ENCODE results near the gene UBASH3A. TPM values are rescaled to one million over a fixed set of nuclear protein-coding genes. Genes with fewer than 3 reads are reported as not detected.

Gene UBASH3A
- total RNA-seq, 2 experiments from 2014 or later = not detected

DNA sequence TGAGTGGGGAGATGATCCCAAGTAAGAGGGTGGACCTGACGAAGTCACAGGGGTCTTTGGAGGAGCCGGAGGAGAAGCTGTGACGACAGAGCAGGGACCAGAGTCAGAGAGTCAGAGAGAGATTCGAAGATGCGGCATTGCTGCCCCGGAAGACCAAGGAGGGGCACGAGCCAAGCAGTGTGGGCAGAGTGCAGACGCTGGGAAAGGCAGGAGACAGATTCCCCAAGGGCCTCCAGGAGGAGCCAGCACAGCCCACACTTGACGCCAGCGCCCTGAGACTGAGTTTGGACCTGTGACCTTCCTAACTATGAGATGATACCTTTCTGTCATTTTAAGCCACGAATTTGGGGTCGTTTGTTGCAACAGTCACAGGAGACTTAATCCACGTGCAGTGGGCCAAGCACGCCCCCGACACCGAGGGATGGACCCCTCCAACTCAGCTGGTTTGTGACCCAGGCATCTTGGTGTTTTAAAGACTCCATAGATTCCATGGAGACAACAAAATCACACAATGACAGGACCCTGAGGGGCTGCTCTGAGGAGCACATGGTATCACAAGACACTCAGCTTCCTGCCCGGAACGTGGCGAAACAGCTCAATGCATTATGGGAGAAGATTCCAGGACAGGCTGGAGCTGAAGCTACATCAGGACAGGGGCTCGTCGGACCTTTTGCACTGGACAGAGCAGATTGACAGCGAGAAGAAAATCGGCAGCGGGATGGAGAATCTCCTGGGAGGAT is 26.3 kb upstream of the UBASH3A start:
- Histone ChIP-seq H3K79me2 (ENCODE audit: insufficient read depth, low read depth, low read length) (no peaks in the 10 kb centered on the region), H3K4me3 (ENCODE audit: low read depth, low read length, poor library complexity, severe bottlenecking) (no peak overlapping the region), H3K36me3 (ENCODE audit: insufficient read depth, low read length) (no peaks in the 10 kb centered on the region), H3K4me2 (ENCODE audit: low read length) (no peak overlapping the region), H4K20me1 (ENCODE audit: insufficient read depth, low read length) (no peaks in the 10 kb centered on the region), H3K9me2 (ENCODE audit: insufficient read depth, low read length) (no peaks in the 10 kb centered on the region), H3K4me1 (ENCODE audit: insufficient read depth, low read length, poor library complexity, severe bottlenecking) (peaks cover 6% of the 10 kb centered on the region), H3K27ac (ENCODE audit: low read depth, low read length, poor library complexity, severe bottlenecking) (no peak overlapping the region), H3K9me3 (ENCODE audit: low read length) (peaks cover 10% of the 10 kb centered on the region; the same call in 1 of the 2 replicates), H2AFZ (ENCODE audit: low read length) (no peak overlapping the region)
- POLR2A ChIA-PET = no interaction called here
- TF ChIP-seq CTCF (conservative IDR thresholded peaks at IDR 0.05; ENCODE audit: low read length) (no peak), EZH2phosphoT487 (IDR thresholded peaks at IDR 0.05; ENCODE audit: borderline replicate concordance, low read depth, low read length) (no peak)
- CTCF ChIA-PET (ENCODE audit: unreplicated experiment) = no interaction called here
- DNase-seq (ENCODE audit: low spot score) = no peak
- no TSS peak for BruUV-seq (replicated peaks)
- intact Hi-C loops (cut with micrococcal nuclease; ENCODE audit: unreplicated experiment) = no loop called here

- CTCF ChIA-PET (ENCODE audit: unreplicated experiment) = no interaction called here
Observed at GRCh38 chr21:42377951-42378340, 25.8 kb upstream of the UBASH3A start.

More at GRCh38 chr21:42377951-42378340, 25.8 kb upstream of the UBASH3A start:
- POLR2A ChIA-PET = no interaction called here
- peaks cover 11% of the 10 kb centered on the region; the same call in 1 of the 2 replicates for H3K9me3 ChIP-seq (ENCODE audit: low read length)
- H3K4me1 ChIP-seq (ENCODE audit: insufficient read depth, low read length, poor library complexity, severe bottlenecking) = peaks cover 6% of the 10 kb centered on the region
- no peak for DNase-seq (ENCODE audit: low spot score)
- no peak overlapping the region for H3K27ac ChIP-seq (ENCODE audit: low read depth, low read length, poor library complexity, severe bottlenecking)
- no peak overlapping the region for H3K4me3 ChIP-seq (ENCODE audit: low read depth, low read length, poor library complexity, severe bottlenecking)
- H2AFZ ChIP-seq (ENCODE audit: low read length) = no peak overlapping the region
- no peak for TF ChIP-seq CTCF (conservative IDR thresholded peaks at IDR 0.05; ENCODE audit: low read length)
- no peak for TF ChIP-seq EZH2phosphoT487 (IDR thresholded peaks at IDR 0.05; ENCODE audit: borderline replicate concordance, low read depth, low read length)
- H3K9me2 ChIP-seq (ENCODE audit: insufficient read depth, low read length) = no peaks in the 10 kb centered on the region
- intact Hi-C loops (cut with micrococcal nuclease; ENCODE audit: unreplicated experiment) = no loop called here
- H3K36me3 ChIP-seq (ENCODE audit: insufficient read depth, low read length) = no peaks in the 10 kb centered on the region
- no peaks in the 10 kb centered on the region for H3K79me2 ChIP-seq (ENCODE audit: insufficient read depth, low read depth, low read length)
- BruUV-seq (replicated peaks) = no TSS peak
- no peaks in the 10 kb centered on the region for H4K20me1 ChIP-seq (ENCODE audit: insufficient read depth, low read length)
- no peak overlapping the region for H3K4me2 ChIP-seq (ENCODE audit: low read length)
